Regular cardiac myocyte (primary cell): ENCODE data around the gene TAS2R40. TPM values are rescaled to one million over a fixed set of nuclear protein-coding genes. Genes with fewer than 3 reads are reported as not detected.

Source experiments
- total RNA-seq: library from RNA; depleted of rRNA; stranded (reverse); fragments of >200 nt; gene quantifications from 2 replicates; pipeline ENCODE4 v1.2.3, GENCODE V29; 2014

The TAS2R40 gene
- total RNA-seq: not detected in 2 replicates

DNA sequence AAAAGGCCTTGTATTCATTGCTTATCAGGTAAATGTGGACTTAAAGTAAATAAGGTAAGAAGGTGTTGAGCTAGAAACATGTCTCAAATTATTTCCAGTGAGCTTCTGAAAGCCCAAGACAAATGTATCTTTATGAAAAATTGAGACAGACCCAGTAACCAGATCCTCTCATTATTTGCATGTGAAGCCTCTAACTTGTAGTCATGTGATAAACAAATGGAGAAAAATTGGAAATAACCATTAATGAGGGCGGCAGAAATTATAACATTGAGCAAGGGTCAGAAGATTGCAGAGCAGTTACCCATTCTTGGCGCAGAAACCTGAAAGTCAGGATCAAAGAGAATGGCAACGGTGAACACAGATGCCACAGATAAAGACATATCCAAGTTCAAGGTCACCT lies at the start of gene TAS2R40:
Gene TAS2R40, plus strand, starts transcription at position 301 of the 400 bp plus-strand sequence. Its CDS starts 42 bp downstream, at position 343.

DNA sequence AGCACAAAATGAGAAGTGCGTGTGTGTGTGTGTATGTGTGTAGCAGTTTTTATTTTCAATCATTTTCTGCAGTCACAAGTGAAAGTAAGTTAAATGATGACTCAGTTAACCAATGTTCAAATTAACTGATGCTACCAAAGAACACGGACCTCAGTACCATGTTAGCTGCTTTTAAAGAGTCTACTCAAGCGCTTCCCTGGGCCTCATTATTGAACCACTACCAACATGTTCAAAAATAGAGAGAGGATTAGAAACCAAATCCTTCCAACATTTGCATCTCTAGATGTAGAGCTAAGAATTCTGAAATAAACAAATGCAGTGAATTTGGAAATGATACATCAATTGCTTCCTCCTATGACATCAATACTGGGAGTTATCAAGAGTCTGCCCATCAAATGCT lies 38.8 kb upstream of the TAS2R40 start, which contains the start of gene TAS2R39:
Gene TAS2R39, plus strand, starts transcription at position 396 of the 400 bp plus-strand sequence. Its CDS starts 0 bp downstream, at position 396.

DNA sequence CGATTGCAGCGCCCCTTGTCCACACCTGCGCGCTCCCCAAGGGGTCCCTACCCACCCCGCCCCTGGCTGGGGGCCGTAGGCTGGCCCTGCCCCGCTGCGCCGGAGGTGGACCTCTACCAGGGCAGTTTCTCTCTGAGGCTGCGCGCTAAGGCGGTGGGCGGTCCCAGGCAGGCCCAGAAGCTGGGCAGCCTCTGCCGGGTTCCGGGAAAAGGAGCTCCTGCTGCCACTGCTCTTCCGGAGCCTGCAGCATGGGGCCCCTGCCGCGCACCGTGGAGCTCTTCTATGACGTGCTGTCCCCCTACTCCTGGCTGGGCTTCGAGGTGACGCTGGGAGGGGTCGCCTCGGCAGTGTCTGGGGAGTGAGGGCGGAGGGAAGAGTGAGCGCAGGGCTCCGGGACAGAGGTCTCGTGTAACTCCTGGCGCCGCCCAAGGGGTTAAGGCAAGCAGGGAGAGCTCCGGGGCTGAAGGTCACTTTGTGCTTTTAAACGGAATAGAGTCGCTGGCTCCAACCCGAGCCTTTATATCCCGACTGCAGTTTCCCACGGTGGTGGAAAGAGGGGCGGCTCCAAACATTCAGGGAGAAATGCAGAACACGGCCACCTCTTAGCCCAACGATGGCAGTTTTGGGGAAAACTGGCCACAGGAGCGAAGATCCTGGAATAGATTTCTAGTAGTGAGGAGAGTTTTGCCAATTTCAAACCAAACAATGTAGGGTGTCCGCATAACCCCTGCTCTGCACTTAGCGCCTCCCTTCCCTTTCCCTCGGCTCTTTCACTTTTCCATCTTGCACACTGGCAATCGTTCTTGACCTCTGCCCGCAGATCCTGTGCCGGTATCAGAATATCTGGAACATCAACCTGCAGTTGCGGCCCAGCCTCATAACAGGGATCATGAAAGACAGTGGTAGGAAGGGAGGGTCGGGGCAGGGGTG lies 41.7 kb downstream of the TAS2R40 start, which contains the start of gene GSTK1:
Gene GSTK1, plus strand, starts transcription at position 176 of the 930 bp plus-strand sequence. Its CDS starts 73 bp downstream, at position 249.

Other genes starting within 250 kb of the TAS2R40 start
- gene OR9A2, start 194.9 kb upstream of the TAS2R40 start, total RNA-seq: 0.19 TPM in 1 of 2 replicates, not detected in the other
- gene OR6V1, start 169.7 kb upstream of the TAS2R40 start, total RNA-seq: not detected in 2 replicates
- 0.38 TPM in 1 of 2 replicates, not detected in the other for gene PIP, start 90.0 kb upstream of the TAS2R40 start, total RNA-seq
- not detected in 2 replicates for gene TAS2R39, start 38.6 kb upstream of the TAS2R40 start, total RNA-seq
- 71.9 and 88.8 TPM in 2 replicates for gene GSTK1, start 41.4 kb downstream of the TAS2R40 start, total RNA-seq
- not detected in 2 replicates for gene TMEM139, start 62.9 kb downstream of the TAS2R40 start, total RNA-seq
- 10.7 and 15.1 TPM in 2 replicates for gene CASP2, start 66.3 kb downstream of the TAS2R40 start, total RNA-seq
- gene CLCN1, start 94.1 kb downstream of the TAS2R40 start, total RNA-seq: not detected in 2 replicates
- 1.2 and 3.1 TPM in 2 replicates for gene FAM131B, start 140.7 kb downstream of the TAS2R40 start, total RNA-seq
- 18.0 and 24.7 TPM in 2 replicates for gene ZYX, start 159.3 kb downstream of the TAS2R40 start, total RNA-seq
- 0.58 TPM in 1 of 2 replicates, not detected in the other for gene EPHA1, start 186.8 kb downstream of the TAS2R40 start, total RNA-seq
- 0.28 TPM in 1 of 2 replicates, not detected in the other for gene TAS2R60, start 221.4 kb downstream of the TAS2R40 start, total RNA-seq